LNCaP clone FGC (cell line): ENCODE results near the gene ALG2.

ENCODE experiments used
- DNase-seq: peaks from one replicate; pipeline ENCODE4 v3.0.0-alpha.2; 2011; ENCODE audit warnings: low read depth
- H3K4me3 ChIP-seq: 2 replicates; pipeline ENCODE4 v1.5.1; 2011; ENCODE audit warnings: mild to moderate bottlenecking, low read depth, low read length, control low read depth
- TF ChIP-seq, protein P1 (sequence below): IDR thresholded peaks from 2 replicates; pipeline ENCODE4 v1.5.1; 2012; ENCODE audit warnings: mild to moderate bottlenecking; ENCODE audit not compliant: control insufficient read depth, insufficient read depth; ENCODE audit errors: extremely low read depth

Gene ALG2

DNA sequence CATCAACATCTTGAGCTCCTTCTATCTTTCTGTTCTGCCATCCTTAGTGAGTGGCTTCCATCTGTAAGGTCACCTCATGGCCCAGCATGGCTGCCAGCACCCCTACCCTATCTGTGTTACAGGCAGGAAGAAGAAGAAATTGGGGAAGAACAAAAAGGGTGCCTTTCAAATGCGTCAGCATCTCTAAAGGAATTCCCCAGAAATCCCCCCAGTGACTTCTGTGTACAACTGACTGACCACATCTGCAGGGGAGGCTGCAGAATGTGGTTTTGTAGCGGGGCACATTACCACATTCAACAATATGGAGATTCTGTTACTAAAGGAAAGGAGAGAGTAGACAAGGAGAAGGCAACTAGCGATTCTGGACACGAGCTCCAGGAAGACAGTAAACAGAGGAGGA is 40.1 kb downstream of the ALG2 start:
- TF ChIP-seq, protein P1, sequence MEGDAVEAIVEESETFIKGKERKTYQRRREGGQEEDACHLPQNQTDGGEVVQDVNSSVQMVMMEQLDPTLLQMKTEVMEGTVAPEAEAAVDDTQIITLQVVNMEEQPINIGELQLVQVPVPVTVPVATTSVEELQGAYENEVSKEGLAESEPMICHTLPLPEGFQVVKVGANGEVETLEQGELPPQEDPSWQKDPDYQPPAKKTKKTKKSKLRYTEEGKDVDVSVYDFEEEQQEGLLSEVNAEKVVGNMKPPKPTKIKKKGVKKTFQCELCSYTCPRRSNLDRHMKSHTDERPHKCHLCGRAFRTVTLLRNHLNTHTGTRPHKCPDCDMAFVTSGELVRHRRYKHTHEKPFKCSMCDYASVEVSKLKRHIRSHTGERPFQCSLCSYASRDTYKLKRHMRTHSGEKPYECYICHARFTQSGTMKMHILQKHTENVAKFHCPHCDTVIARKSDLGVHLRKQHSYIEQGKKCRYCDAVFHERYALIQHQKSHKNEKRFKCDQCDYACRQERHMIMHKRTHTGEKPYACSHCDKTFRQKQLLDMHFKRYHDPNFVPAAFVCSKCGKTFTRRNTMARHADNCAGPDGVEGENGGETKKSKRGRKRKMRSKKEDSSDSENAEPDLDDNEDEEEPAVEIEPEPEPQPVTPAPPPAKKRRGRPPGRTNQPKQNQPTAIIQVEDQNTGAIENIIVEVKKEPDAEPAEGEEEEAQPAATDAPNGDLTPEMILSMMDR, result no peak
- DNase-seq, result no peak
- no peak overlapping the region for H3K4me3 ChIP-seq

DNA sequence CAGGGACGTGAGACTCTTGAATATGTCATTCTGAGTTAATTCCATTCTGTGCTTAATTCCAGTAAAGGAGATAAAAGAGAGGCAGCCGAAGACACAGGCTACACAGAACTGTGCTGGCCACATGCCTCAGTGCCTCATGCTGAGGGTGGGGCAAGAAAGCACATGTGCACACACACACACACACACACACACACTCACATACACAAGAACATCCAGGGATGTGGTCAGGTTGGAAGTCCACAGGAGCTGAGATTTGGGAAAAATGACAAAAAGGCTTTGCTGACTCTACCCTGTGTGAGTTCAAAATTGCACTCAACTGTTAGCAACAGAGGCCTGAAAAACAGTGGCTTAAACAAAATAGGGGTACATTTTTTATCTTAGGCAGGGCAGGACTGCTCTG is 40.5 kb downstream of the ALG2 start:
- H3K4me3 ChIP-seq, result no peak overlapping the region
- TF ChIP-seq, protein P1, result no peak
- DNase-seq, result no peak

DNA sequence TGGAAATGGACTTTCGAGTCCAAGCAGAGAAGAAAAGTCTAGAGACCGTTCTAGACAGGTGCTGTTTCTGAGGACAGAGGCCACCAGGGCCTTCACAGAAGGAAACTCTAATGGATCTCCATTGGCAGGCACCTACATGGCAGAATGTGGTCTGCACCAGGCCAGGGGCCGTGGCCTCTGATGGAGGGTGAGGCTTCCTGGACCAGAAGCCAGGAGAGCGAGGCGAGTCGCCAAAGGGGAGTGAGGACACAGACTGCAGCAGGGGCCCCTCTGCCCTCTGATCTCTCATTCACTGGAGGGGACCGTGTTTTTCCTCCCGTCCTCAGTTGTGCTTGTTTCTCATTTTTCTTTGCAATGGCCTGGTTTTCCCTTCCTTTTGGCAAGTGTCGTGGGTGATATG is 41.1 kb downstream of the ALG2 start:
- TF ChIP-seq, protein P1, result no peak
- no peak for DNase-seq
- H3K4me3 ChIP-seq, result no peak overlapping the region

DNA sequence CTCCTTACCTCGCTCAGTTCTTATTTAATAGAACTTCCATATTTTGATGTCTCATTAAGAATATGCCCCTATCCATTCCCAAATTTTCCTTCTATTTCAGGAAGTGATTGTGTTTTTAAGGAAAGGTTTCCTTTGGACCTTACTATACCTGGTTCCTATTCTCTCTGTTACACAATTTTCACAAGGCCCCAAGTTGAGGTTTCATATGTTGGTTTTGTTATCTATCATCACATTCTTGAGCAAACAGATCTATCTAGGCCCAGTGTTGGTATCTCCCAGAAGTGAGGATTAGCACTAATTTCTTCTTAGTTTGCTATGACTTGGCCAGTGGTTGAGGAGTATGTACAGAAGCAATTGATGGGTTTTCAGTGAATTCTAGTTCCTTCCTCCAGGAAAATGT is 41.5 kb downstream of the ALG2 start:
- no peak overlapping the region for H3K4me3 ChIP-seq
- TF ChIP-seq, protein P1, result no peak
- no peak for DNase-seq

DNA sequence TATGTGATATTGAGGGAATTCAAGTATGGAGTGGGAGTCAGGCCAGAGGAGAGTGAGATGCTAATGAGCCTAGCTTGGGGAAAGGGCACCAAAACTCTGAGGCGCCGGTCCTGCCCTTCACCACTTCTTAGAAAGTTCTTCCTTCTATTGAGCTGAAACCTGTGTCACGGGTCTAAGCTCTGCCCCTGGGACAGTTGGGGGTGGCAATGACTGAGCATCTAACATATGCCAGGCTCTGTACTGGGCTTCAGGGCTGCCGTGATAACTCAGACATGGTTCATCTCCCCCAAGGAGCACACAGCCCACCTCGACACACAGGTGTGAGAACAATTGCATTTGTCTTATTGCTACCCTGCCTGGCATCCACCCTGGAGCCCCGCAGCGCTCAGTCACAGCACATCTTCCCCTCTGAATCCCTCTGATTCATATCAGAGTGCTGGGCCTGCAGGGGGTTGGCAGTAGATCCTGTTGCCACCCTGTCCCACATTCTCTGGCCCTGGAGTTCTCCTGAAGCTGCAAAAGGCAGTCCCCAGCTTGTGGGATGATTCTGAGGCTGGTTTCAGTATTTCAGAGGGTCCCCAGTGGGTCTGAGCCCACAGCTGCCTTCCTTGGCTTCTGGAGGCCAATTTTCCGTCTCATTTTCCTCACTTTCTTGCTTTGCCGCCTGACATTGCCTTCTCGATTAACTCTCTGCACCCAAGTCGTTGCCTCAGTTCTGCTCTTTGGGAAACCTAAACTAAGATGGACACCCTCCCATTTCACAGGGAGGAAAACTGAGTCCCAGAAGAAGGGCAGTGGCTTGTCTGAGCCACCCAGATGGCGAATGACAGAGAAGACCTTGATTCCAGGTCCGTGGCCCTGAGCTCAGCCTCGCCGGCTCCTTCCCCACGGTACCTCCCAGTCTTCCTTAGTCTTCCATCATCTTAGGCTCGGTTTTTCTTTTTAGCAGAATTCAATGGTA is 42.5 kb downstream of the ALG2 start:
- no peak for DNase-seq
- no peak overlapping the region for H3K4me3 ChIP-seq
- TF ChIP-seq, protein P1, result no peak

DNA sequence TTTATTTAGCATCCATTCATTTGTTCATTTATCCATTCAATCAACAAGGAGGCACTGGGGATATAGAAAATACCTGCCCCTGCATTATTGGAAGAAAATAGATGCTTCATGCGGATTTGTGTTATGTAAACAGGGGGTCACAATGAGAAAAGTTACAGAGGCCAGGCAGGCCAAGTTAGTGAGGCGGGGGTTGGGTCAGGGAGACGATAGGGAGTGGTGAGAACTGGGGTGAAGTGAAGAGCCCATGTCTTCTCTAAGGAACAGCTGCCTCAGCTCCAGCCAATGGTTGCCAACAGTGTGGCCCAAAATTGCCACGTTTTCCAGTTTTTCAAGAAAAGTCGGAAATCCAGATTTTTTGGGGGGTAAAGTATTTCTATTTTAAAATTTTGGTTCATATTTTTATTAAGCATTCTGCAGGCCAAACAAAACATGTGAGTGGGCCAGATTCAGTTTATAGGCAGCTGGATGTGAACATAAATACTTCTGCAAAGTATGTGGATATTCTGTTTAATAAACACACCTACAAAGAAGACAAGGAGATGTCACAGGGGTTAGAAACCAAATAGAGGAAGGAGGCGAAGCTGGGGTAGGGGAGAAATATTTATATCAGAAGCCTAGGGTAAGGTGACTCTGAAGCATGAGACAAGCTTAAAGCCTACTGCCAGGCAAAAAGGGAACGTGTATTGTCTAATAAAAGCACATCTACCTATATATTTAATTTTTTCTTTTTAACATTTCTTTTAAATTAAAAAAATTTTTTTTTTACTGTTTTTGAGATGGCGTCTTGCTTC is 44.0 kb downstream of the ALG2 start:
- H3K4me3 ChIP-seq, result no peak overlapping the region
- TF ChIP-seq, protein P1, result no peak
- no peak for DNase-seq
